DMS 273 (cell line): Measurements from ENCODE around the gene EYS.
A peak's percentile ranks its signal among the peaks of the same experiment; 100 is the strongest.
"Not testable (repeated sequence)": the region's sequence is repeated elsewhere in the genome, so short reads cannot be mapped to it uniquely, and the experiment has no call there.

Experiments
- DNase-seq: peaks from one replicate; lab custom pipeline; 2025; ENCODE audit not compliant: unreplicated experiment; lab: John Stamatoyannopoulos, UW

Gene EYS

DNA sequence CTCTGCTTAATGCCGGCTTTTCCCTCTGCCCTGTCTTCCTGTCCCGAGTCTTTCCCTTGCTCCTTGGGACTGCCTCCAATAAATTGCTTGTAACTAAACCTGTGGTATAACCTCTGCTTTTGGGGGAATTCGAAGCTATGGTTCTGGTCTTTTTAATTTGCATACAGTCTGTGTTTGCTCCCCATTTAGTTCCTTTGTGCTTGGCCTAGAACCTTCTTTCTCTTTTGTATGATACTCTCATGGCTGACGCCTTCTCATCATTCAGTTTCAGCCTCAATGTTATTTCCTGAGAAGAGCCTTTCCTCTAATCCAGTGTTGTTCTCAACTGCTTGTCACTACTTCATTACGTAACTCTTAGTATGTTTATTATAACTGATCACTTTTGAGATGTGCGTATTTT, 1823.4 kb downstream of the EYS start:
- DNase-seq = no peak

- peak; percentile 28 for DNase-seq
These were observed 1824.8 kb downstream of the EYS start for GRCh38 chr6:63882208-63882607.

DNA sequence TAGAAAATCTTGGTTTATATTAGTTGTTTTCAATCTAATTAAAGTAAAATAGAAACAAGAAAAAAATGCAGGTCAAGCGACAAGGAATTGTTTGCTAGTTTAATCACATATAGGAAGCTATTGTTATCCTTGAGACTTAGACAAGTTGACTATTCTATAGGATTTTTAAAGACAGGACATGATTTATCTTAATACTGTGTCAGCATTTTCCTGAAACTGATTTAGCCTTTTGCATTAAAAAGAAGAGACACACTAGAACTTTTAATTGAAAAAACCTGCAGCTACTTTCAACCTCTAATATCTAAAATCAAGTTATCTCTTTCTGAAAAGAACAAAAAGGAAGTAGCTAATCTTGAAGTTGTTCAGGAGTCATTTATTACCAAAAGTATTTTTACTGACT, 1825.2 kb downstream of the EYS start:
- no peak for DNase-seq

DNA sequence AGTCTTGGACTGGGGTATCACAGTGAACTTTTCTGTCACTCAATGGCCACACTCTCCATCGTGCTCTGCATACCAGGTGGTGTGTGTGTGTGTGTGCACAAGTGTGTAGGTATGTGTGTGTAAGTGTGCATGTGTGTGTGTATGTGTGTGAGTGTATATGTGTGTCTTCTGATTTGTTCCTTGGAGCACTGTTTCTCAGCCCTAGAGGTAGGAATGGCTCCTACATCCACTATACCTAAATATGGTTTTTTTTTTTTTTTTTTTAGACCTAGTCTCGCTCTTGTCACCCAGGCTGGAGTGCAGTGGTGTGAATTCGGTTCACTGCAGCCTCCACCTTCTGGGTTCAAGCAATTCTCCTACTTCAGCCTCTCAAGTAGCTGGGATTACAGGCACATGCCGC, 1834.8 kb downstream of the EYS start:
- no peak for DNase-seq

DNA sequence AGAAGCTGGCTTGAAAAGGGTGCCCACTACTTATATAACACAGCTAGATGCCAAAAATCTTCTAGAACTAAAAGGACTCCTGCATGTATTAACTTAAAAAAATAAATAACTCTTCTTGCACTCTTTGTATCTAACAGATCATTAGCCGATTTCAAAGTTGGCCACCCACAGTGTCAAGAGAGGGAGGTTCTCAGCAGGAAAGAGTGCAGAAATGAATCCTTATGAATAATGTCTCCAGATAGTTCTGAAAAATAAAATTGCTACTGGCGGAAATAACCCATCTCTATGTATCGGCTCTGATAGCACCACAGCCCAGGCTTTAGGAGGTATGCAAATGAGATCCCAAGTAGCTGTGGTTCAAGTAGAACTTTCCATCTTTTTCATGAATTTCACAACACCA, 1838.7 kb downstream of the EYS start:
- DNase-seq = no peak

DNA sequence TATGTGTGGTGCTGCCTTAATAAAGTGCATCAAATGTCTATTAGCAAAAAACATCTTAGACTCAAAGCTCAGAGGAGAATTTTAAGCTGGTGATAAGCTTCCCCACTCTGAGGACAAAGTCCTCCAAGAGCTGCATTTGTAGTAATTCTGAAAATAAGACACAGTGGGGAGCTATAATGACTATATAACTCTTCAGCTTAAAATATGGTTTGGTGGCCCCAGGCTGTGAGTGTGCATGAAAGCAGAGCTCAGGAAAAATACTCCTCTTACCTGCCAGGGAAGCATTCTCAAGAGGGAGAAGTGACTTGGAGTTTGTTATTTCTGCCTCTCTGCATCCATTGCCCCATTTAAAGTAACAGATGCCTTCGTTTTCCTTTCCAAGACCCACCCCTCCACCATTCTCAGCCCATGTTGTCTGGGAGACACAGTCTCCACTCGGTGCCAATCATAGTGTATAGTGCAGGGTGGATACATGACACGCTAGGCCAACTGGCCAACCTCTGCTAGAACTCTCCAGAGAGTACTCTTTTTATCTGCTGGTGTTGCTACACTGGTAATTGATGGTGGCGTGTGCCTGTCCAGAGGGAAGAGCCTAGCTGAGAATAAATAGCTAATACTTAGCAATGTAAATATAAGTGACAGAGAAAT, 1842.2 kb downstream of the EYS start:
- DNase-seq = peak; percentile 83

DNA sequence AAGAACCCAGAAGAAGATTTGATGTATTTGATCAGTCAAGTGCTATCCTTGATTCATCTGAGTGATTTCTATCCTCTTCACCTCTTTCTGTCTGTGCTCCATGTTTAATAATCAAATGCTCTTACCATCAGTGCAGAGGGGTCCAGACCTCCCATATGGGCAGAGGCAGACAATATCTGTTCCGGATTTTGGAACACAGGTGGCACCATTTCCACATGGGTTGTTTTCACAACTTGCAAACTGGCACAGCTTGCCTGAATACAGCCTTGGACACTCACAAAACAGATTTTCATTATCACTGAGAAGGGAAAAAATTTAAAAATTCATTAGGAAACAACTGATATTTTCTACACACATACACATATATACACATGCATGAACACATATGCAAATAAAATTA, 1843.0 kb downstream of the EYS start:
- peak; percentile 26 for DNase-seq

GRCh38 chr6:63862486-63863198, 1844.4 kb downstream of the EYS start:
- DNase-seq = no peak

DNA sequence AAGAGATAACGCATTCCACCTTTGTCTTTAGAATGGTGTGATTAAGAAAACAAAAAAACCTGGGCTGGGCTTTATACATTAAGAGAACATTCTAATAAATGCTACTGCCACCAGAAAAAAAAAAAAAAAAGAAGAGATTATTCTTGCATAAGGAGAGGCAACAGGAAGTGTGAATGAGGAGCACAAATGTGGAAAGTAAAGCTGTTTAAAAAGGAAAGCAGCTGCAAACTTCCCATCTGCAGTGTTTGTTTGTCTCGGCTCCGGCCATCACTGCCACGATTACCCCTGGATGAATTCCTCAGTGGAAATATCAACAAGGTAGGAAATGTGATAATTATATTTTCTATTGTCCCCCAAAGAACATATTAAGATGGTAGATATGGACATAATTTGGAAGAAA, 1847.5 kb downstream of the EYS start:
- no peak for DNase-seq

GRCh38 chr6:63858691-63859090, 1848.3 kb downstream of the EYS start:
- DNase-seq = no peak

GRCh38 chr6:63856271-63856670, 1850.8 kb downstream of the EYS start:
- DNase-seq = no peak

DNA sequence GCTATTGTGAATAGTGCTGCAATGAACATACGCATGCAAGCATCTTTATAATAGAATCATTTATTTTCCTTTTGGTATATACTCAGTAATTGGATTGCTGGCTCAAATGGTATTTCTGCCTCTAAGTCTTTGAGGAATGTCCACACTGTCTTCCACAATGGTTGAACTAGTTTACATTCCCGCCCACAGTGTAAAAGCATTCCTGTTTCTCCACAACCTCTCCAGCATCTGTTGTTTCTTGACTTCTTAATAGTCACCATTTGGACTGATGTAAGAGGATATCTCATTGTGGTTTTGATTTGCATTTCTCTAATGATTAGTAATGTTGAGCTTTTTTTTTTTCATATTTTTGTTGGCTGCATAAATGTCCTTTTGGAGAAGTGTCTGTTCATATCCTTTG, 1862.7 kb downstream of the EYS start:
- DNase-seq = no peak

DNA sequence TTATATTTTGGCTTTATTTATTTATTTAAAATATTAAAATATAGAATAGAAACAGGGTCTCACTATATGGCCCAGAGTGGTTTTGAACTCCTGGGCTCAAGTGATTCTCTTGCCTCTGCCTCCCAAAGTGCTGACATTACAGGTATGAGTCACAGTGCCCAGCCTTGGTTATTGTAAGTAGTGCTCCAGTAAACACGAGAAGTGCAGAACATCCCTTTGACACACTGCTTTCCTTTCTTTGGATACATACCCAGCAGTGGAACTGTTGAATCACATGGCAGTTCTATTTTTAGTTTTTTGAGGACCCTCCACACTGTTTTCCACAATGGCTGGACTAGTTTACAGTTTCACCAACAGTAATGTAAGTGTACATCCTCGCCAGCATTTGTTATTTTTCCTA, 1867.5 kb downstream of the EYS start:
- DNase-seq = no peak

- DNase-seq = not testable (repeated sequence)
These were observed 1878.3 kb downstream of the EYS start for GRCh38 chr6:63828678-63829077.

DNA sequence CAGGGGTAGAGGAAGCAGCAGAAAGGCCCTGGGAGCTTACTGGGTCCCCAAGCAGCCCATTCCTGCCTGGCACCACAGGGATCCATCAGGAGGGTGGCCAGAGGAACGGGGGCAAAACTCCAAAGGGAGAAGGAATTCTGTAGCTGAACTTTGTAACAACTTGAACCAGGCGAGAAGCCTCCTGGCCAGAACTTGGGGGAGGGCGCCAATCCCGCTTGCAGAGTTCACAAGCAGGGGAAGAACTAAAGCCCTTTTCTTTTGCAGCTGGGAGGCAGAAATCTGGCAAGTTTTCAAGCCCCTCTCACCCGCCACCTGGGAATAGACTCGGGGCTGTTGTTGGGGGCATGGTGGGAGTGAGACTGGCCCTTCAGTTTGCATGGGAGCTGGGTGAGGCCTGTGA, 1882.3 kb downstream of the EYS start:
- no peak for DNase-seq

GRCh38 chr6:63821442-63821841, 1885.6 kb downstream of the EYS start:
- DNase-seq = no peak

GRCh38 chr6:63819831-63820230, 1887.2 kb downstream of the EYS start:
- no peak for DNase-seq

DNA sequence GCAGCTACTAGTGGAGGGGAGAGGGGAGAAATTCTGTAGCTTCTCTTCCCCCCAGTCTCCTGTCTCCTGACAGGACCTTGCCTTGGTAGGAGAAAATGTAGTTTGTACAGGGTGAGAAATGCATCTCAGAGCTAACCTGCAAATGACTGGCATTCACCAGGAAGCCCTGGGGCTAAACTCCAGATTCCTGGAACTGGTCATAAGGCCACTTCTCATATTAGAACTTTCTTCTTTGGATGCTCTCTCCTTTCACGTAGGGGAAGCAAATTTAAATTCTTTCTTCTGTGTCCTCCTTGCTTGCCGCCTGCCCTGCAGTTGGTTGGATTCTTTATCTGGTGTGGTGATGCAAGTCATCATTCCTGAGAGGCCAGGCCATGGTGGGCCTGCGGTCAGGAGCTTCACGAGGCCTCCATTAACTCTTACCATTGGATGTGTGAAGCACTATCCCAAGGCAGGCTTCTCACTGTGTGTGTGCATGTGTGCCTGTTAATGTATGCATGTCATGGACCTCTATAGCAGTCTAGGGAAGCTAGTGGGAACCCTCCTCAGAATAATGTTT, 1889.5 kb downstream of the EYS start:
- no peak for DNase-seq

DNA sequence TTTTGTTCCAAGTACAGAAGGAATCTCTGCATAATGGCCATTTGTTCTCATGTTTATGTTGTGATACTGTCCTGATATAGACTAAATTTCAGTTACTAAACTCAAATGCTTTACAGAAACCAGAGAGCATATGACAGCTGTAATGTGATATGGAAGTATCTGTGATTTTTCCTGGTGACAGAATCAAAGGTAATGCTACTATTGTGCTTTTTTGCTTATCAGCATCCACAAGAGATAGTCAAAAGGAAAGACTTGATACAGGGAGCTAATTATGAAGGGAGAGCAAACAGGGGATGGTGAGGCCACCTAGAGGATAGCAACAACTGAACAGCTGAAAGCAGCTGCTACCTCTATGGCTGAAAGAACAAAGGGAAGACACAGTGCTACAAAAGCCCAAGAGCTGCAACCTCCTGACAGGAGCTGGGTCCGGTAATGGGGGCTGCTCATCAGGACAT, 1890.0 kb downstream of the EYS start:
- peak; percentile 8 for DNase-seq

GRCh38 chr6:63816401-63816981, 1890.5 kb downstream of the EYS start:
- DNase-seq = no peak

DNA sequence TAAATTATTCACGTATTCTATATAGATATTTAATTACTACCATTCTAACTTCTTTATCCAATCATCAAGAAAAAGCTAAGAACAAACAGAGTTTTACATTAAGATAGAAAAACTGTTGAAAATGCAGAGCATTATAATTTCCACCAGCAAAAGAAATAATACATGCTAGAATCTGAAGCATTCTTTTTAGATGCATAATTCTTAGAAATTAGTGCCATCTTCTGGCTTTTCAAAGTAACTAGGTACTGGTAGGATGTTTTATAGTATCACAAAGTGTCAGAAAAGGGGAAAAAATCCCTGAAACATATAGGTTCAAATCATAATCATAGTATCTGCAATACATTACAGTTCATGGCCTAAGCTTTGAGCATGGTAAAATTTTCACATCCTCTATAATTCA, 1892.6 kb downstream of the EYS start:
- DNase-seq = no peak

DNA sequence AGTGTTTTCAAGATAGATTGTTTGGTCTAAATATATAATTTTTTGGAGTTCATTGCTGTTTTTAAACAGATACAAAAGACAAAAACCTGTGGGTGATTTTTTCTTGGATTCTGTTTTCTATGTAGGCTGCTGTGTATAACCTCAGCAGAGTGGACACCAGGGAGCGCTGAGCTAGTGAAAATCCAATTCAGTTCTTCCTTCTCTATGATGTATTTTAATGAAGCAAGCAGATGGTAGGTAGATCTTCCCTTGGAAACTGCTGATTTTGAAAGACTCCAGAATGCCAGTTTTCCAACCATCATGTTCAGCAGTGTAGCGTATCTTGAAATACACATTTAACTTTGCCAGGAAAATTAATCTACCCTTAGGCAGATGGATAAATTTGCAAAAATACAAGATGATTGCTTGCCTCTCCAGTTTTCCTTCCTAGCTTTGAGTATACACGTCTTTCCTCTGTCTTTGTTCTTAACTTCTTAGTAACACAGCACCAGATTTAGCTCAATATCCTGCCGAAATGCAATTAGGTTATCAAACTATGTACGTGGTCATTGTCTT, 1893.4 kb downstream of the EYS start:
- DNase-seq = peak; percentile 30
